ENCODE results near the gene ANKRD66.

ANKRD66 gene

GRCh38 chr6:46745973-46746372, 760 bp upstream of the ANKRD66 start:
- Histone ChIP-seq H3K4me3 (ENCODE audit: low read depth in 1 of 2, low read length in 2 of 2) (no peak overlapping the region), H2AFZ (ENCODE audit: low read depth, low read length) (no peak overlapping the region)

GRCh38 chr6:46748940-46749503, 2.3 kb downstream of the ANKRD66 start:
- no peaks in the 10 kb centered on the region for H3K79me2 ChIP-seq (ENCODE audit: insufficient read depth, low read length)
- H3K27ac ChIP-seq (ENCODE audit: low read length): no peak overlapping the region
- H3K4me2 ChIP-seq (ENCODE audit: insufficient read depth, low read length): no peak overlapping the region
- H3K36me3 ChIP-seq (ENCODE audit: insufficient read depth, low read length): no peaks in the 10 kb centered on the region
- TF ChIP-seq EZH2 (IDR thresholded peaks at IDR 0.05; ENCODE audit: borderline replicate concordance, low read depth, low read length, severe bottlenecking): no peak
- no peak for TF ChIP-seq CTCF (IDR thresholded peaks at IDR 0.05; ENCODE audit: borderline replicate concordance, extremely low read depth, low read length, poor library complexity, severe bottlenecking)
- no peaks in the 10 kb centered on the region for H3K9me3 ChIP-seq (ENCODE audit: insufficient read depth, low read length, severe bottlenecking)
- no peaks in the 10 kb centered on the region for H4K20me1 ChIP-seq (ENCODE audit: insufficient read depth, low read length)
- H3K4me1 ChIP-seq (ENCODE audit: insufficient read depth, low read length): no peaks in the 10 kb centered on the region
- ATAC-seq (ENCODE audit: insufficient read depth, low read depth): no peak
- H3K9ac ChIP-seq (ENCODE audit: low read depth, low read length): no peak overlapping the region
- no peak overlapping the region for H2AFZ ChIP-seq (ENCODE audit: low read depth, low read length)
- H3K27me3 ChIP-seq (ENCODE audit: insufficient read depth, low read length, poor library complexity): peaks cover 2% of the 10 kb centered on the region
- no peak for DNase-seq
- no peak overlapping the region for H3K4me3 ChIP-seq (ENCODE audit: low read depth in 1 of 2, low read length in 2 of 2)

More at GRCh38 chr6:46745973-46746372, 760 bp upstream of the ANKRD66 start:
- Histone ChIP-seq H3K9me3 (ENCODE audit: insufficient read depth, low read length, severe bottlenecking) (no peaks in the 10 kb centered on the region), H3K4me2 (ENCODE audit: insufficient read depth, low read length) (no peak overlapping the region), H3K9ac (ENCODE audit: low read depth, low read length) (no peak overlapping the region), H3K4me1 (ENCODE audit: insufficient read depth, low read length) (no peaks in the 10 kb centered on the region), H3K27ac (ENCODE audit: low read length) (no peak overlapping the region), H4K20me1 (ENCODE audit: insufficient read depth, low read length) (no peaks in the 10 kb centered on the region), H3K36me3 (ENCODE audit: insufficient read depth, low read length) (no peaks in the 10 kb centered on the region), H3K79me2 (ENCODE audit: insufficient read depth, low read length) (no peaks in the 10 kb centered on the region), H3K27me3 (ENCODE audit: insufficient read depth, low read length, poor library complexity) (peaks cover 2% of the 10 kb centered on the region)
- TF ChIP-seq EZH2 (IDR thresholded peaks at IDR 0.05; ENCODE audit: borderline replicate concordance, low read depth, low read length, severe bottlenecking) (no peak), CTCF (IDR thresholded peaks at IDR 0.05; ENCODE audit: borderline replicate concordance, extremely low read depth, low read length, poor library complexity, severe bottlenecking) (no peak)
- ATAC-seq (ENCODE audit: insufficient read depth, low read depth) (no peak), DNase-seq (no peak)

DNA sequence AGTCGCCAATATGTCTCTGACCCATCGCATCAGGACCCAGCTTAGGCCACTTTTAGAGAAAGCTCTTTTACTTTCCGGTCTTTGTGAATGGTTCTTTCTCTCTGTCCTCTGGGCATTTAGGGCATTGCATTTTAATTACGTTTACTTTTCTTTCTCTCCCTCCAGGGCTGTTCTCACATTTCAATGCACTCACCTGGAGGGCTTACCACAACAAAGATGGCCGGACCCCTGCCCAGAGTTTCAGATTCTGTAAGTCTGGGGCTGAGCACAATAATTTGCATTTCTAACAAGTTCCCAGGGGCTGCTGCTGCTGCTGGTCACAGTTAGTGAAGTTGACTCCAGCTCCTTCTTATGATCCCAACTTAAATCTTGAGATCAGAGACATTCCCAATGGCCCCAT, 3.0 kb downstream of the ANKRD66 start:
- no peak for DNase-seq
- no peaks in the 10 kb centered on the region for H4K20me1 ChIP-seq (ENCODE audit: insufficient read depth, low read length)
- no peak overlapping the region for H2AFZ ChIP-seq (ENCODE audit: low read depth, low read length)
- H3K4me2 ChIP-seq (ENCODE audit: insufficient read depth, low read length): no peak overlapping the region
- H3K4me1 ChIP-seq (ENCODE audit: insufficient read depth, low read length): no peaks in the 10 kb centered on the region
- no peak for ATAC-seq (ENCODE audit: insufficient read depth, low read depth)
- no peaks in the 10 kb centered on the region for H3K9me3 ChIP-seq (ENCODE audit: insufficient read depth, low read length, severe bottlenecking)
- no peak overlapping the region for H3K4me3 ChIP-seq (ENCODE audit: low read depth in 1 of 2, low read length in 2 of 2)
- peaks cover under 1% of the 10 kb centered on the region for H3K27me3 ChIP-seq (ENCODE audit: insufficient read depth, low read length, poor library complexity)
- no peaks in the 10 kb centered on the region for H3K79me2 ChIP-seq (ENCODE audit: insufficient read depth, low read length)
- no peak overlapping the region for H3K9ac ChIP-seq (ENCODE audit: low read depth, low read length)
- no peak overlapping the region for H3K27ac ChIP-seq (ENCODE audit: low read length)
- H3K36me3 ChIP-seq (ENCODE audit: insufficient read depth, low read length): no peaks in the 10 kb centered on the region
- TF ChIP-seq CTCF (IDR thresholded peaks at IDR 0.05; ENCODE audit: borderline replicate concordance, extremely low read depth, low read length, poor library complexity, severe bottlenecking) (no peak), EZH2 (IDR thresholded peaks at IDR 0.05; ENCODE audit: borderline replicate concordance, low read depth, low read length, severe bottlenecking) (no peak)
